Nucleus accumbens (tissue), 56 donors: Measurements from ENCODE around the gene HELZ.
A peak's percentile ranks its signal among the peaks of the same experiment; 100 is the strongest.
"Not testable (repeated sequence)": the region's sequence is repeated elsewhere in the genome, so short reads cannot be mapped to it uniquely, and the experiment has no call there.

ENCODE experiments used
- DNase-seq, 56 donors: peaks; one replicate each; lab custom pipeline; 2025; lab: John Stamatoyannopoulos, UW

The HELZ gene

DNA sequence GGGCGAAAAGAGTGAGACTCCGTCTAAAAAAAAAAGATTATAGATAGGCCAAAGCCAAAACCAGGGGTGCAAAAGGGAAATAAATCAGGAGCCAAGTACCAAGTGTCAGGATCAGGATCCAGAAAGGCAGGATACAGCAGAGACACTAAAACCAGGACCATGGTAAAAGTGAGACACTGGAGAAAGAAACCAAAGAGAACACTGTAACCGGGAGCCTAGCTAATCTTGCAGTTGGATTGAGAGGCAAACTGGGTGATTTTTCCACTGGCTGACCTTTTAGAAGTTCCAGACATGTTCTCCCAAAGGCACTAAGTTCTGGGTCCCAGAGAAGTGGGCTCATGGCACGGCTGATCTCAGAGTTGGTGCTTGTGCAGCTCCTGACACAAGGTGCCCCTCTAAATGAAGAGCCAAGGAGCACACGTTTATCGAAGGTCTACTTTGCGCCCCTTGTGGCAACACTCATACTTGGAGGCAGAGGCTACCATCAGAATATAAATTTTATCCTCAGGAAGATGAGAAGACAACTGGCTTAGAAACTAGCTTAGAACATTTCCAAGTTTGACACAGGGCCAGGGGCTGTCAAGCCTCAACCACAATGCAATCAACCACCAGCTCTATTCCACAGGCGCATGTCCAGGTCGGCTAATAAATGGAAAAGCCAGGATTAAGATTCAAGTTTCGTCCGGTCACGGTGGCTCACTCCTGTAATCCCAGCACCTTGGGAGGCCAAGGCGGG, 27.5 kb upstream of the HELZ start:
- DNase-seq: no peak

GRCh38 chr17:67271187-67271586, 26.2 kb upstream of the HELZ start:
- DNase-seq: not testable (repeated sequence)

DNA sequence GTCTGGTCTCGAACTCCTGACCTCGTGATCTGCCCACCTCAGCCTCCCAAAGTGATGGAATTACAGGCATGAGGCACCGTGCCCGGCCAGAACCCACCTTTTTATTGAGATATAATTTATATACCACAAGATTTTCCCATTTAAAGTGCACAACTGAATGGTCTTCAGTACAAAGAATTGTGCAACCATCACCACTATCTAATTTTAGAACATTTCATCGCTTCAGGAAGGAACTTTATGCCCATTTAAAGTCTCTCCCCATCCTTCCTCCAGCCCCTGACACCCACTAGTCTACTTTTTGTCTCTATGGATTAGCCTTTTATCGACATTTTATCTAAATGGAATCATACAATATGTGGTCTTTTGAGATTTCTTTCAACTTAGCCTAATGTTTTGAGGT, 25.4 kb upstream of the HELZ start:
- no peak for DNase-seq

DNA sequence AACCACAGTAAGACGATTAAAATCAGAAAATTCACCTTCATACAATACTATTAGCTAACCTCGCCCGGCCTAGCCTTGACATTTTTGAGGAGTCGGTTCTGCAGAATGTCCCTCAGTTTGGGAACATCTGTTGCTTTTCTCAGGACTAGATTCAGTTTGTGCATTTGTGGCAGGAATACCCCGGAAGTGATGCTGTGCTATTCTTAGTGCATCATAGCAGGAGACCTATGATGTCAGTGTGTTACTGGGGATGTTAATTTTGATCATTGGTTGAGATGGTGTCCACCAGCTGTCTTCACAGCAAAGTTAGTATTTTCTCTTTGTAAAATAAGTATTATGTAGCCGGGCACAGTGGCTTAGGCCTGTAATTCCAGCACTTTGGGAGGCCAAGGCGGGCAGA, 21.5 kb upstream of the HELZ start:
- no peak for DNase-seq

- DNase-seq: no peak
These were observed 20.5 kb upstream of the HELZ start for GRCh38 chr17:67265436-67266019.

DNA sequence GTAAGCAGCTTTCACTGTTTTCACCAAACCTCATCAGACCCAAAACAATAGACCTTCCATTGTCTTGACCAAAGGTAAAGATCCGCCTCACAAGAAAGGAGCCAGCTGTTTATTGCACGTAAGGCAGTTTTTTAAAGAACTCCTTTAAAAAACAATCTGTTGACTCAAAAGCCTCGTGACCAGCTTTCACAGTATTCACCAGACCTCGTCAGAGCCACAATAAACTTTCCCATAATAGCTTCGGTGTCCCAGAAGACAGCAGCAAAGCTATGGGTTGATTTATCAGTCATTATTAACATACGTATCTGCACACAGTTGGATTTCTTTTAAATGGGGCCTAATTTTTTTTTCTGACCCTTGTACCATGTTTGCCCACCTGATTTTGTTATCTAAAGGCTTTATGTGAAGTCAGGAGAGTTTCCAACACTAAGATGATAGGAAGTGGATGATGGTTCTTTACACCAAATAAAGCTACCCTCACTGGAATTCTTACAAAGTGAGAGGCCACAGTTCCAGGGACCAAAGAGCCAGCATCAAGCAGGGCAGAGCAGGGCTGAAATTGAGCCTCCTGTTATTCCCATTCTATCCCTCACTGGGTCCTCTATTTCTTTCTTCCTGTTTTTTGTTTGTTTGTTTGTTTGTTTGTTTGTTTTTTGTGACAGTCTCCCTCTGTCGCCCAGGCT, 17.6 kb upstream of the HELZ start:
- no peak for DNase-seq

- DNase-seq: no peak
These were observed 15.4 kb upstream of the HELZ start for GRCh38 chr17:67260170-67260987.

GRCh38 chr17:67258821-67259468, 13.9 kb upstream of the HELZ start:
- DNase-seq: no peak

DNA sequence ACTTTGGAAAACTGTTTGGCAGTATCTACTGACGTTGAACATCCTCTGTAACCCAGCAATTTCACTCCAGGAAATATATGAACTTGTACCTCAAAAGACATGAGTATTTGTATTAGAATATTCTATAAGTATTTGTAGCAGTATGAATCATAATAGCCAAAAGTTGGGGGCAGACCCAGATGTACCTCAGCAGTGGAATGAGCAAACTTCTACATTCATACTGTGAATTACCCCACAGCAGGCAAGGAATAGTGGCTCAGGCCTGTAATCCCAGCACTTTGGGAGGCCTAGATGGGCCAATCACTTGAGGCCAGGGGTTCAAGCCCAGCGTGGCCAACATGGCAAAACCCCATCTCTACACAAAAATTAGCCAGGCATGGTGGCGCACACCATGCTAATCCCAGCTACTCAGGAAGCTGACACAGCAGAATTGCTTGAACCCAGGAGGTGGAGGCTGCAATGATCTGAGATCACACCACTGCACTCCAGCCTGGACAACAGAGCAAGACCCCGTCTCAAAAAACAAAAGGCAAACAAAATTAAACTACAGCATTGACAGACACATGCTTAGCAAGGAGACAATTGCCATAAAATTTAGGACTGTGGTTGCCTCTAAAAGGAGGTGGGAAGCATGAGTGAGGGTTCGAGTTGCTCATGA, 11.2 kb upstream of the HELZ start:
- no peak for DNase-seq

DNA sequence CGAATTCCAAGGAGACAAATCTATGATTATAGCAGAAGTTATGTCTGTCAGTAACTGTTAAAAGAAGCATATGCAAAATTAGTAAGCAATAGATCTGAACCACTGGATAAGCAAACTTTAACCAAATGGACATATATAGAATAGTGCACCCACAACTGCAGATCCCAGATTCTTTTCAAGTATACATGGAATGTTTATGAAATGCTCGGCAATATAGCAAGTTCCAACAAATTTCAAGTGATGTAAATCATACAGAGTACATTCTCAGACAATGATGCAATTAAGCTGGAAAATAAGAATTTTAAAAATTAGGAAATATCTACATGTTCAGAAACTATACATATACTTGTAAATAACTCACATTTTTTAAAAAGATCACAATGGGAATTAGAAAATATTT, 8.4 kb upstream of the HELZ start:
- no peak for DNase-seq

DNA sequence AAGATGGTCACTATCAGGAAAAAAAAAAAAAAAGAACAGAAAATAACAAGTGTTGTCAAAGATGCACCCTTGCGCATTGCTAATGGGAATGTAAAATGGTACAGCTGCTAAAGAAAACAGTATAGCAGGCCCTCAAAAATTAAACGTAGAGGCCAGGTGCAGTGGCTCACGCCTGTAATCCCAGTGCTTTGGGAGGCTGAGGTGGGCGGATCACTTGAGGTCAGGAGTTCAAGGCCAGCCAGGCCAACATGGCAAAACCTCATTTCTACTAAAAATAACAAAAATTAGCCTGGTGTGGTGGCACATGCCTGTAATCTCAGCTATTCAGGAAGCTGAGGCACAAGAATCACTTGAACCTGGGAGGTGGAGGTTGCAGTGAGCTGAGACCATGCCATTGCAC, 6.6 kb upstream of the HELZ start:
- DNase-seq: not testable (repeated sequence)

GRCh38 chr17:67248291-67248690, 3.3 kb upstream of the HELZ start:
- DNase-seq: no peak

DNA sequence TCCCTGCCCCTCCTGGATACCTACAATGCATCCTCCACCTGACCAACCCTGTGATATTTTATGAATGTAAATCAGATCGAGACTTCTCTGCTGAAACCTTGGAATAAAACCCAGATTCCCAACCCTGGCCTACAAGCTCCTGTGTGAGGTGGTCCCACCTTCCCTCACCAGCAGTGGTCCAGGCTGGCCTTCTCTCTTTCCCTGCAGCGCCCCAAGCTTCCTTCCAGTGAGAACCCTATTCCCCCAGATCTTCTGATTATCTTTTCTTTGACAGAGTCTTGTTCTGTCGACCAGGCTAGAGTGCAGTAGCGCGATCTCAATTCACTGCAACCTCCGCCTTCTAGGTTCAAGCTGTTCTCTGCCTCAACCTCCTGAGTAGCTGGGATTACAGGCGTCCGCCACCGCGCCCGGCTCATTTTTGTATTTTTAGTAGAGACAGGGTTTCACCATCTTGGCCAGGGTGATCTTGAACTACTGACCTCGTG, 2.5 kb upstream of the HELZ start:
- no peak for DNase-seq

DNA sequence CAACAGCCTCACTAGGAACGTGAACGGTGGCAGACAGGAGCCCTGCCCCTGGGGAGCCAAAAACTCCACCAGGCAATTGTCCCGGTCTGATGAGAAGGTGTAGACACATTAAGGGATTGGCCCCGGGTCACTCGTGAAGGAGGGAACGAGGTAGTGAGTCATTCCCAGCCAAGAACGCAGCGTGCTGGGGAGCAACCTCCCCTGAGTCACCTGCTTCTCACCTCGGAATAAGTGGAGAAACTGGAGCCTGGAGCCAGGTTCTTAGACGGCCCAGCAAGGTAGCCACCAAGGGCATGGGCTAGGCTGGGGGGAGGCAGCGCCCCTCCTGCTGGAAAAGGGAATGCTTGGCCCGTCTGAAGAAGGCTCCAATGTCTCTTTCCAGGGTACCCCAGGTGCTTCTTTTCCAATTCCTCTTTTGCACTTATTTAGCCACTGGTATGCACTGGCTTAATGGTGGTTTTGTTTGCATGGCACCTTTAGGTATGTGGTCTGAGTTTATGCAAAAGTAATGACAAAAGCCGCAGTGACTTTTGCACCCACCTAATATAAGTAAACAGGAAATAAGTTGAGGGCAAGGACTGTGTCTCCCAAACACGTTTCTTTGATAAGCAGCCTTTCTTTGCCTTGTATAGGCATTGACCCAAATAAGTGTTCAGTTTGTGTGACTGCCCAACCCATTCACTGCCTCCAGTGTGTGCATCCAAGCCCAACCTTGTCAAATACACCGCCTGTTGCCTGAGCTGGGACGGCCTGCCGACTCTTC, 1.8 kb upstream of the HELZ start:
- DNase-seq: peak in 14 of 56 donors; percentile 3 to 40 (median 16)

DNA sequence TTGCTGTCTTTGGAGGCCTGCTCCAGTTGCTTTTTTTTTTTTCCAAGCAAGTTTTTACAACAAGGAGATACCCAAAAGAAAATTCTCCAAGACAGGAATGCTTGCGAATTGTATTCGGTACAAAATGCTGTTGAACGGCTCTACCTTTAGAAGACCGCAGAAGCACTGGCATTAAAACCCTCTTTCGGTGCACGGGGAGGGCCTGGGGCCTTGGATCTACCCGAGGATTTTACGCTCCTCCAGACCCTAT, 1.3 kb upstream of the HELZ start:
- no peak for DNase-seq

- peak in 4 of 56 donors; percentile 17 to 34 (median 30) for DNase-seq
These were observed 852 bp upstream of the HELZ start for GRCh38 chr17:67245694-67246402.

DNA sequence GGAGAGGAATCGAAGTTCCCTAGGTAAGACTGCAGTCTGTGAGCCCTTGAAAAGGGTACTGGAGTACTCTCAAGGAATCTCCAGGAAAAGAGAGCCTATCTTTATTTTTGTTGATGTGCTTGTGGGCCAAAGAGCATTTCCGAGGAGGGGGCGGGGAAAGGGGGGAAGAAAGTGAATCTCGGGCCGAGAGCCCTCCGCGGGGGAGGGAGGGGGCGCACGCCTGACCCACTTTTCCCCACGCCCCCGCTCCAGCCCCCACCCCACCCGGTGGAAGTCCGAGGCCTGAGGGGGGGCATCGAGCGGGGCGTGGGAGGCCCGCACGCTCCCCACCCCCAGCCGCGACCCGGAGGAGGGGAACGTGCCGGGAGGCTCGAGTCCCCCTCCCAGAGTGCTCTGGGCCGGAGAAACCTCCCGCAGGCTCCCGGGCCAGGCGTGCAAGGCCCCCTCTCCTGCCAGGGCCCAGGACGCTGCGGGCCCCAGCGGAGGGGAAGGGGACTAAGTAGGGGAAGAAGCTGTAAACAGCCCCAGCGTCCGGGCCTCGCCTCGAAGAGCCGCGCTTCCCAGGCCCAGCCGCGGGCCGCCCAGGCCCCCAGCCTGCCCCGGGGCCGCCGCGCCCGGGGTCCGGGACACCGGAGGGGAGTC, 444 bp downstream of the HELZ start:
- DNase-seq: peak in 12 of 56 donors; percentile 7 to 67 (median 54)

- DNase-seq: no peak
These were observed 1.7 kb downstream of the HELZ start for GRCh38 chr17:67243284-67243683.
